Fibroblast of skin of right biceps (primary cell): ENCODE measurements around the gene TFPT.

ENCODE experiments used
- DNase-seq: peaks from one replicate; pipeline ENCODE4 v3.0.0-alpha.2; 2013

TFPT gene

GRCh38 chr19:54115109-54116063 is at the start of gene TFPT, which contains the start of gene PRPF31:
TFPT (minus strand) TSS chr19:54115657; CDS start chr19:54115269, 388 bp downstream.
PRPF31 (plus strand) TSS chr19:54115754; CDS start chr19:54118279, 2,525 bp downstream.
- DNase-seq: peak; percentile 99

- no peak for DNase-seq
These were observed 49.8 kb upstream of the TFPT start for GRCh38 chr19:54165222-54165621.

GRCh38 chr19:54164369-54165068 is 49.1 kb upstream of the TFPT start:
- DNase-seq: peak; percentile 26

- no peak for DNase-seq
These were observed 47.4 kb upstream of the TFPT start for GRCh38 chr19:54162884-54163283.

GRCh38 chr19:54162241-54162805 is 46.9 kb upstream of the TFPT start:
- peak; percentile 66 for DNase-seq

- DNase-seq: no peak
These were observed 45.4 kb upstream of the TFPT start for GRCh38 chr19:54160854-54161253.

- DNase-seq: peak; percentile 38
These were observed 44.8 kb upstream of the TFPT start for GRCh38 chr19:54160182-54160811.

GRCh38 chr19:54159352-54160181 is 44.1 kb upstream of the TFPT start, which contains the start of gene LENG1:
LENG1 (minus strand) TSS chr19:54159721; CDS start chr19:54159695, 26 bp downstream.
- peak; percentile 100 for DNase-seq

GRCh38 chr19:54158812-54159351 is 43.4 kb upstream of the TFPT start:
- DNase-seq: no peak

GRCh38 chr19:54156953-54157352 is 41.5 kb upstream of the TFPT start:
- no peak for DNase-seq

- DNase-seq: no peak
These were observed 41.0 kb upstream of the TFPT start for GRCh38 chr19:54156490-54156889.

- DNase-seq: no peak
These were observed 40.2 kb upstream of the TFPT start for GRCh38 chr19:54155694-54156093.

- DNase-seq: peak; percentile 45
These were observed 39.3 kb upstream of the TFPT start for GRCh38 chr19:54154603-54155345.

- DNase-seq: no peak
These were observed 38.4 kb upstream of the TFPT start for GRCh38 chr19:54153731-54154326.

- no peak for DNase-seq
These were observed 37.5 kb upstream of the TFPT start for GRCh38 chr19:54152878-54153524.

GRCh38 chr19:54152267-54152666 is 36.8 kb upstream of the TFPT start:
- no peak for DNase-seq

- DNase-seq: no peak
These were observed 36.0 kb upstream of the TFPT start for GRCh38 chr19:54151362-54152035.

GRCh38 chr19:54149021-54149812 is 33.8 kb upstream of the TFPT start:
- no peak for DNase-seq
